GM12872 (cell line): ENCODE data around the gene RHOG.

Experiments used
- CTCF ChIP-seq: IDR thresholded peaks from 3 replicates; pipeline ENCODE4 v1.5.1; 2011; ENCODE audit warnings: low read depth, mild to moderate bottlenecking, low read length, moderate library complexity; ENCODE audit not compliant: insufficient read depth

The RHOG gene

GRCh38 chr11:3837793-3838192 is 3.0 kb downstream of the RHOG start:
- TF ChIP-seq CTCF: no peak

DNA sequence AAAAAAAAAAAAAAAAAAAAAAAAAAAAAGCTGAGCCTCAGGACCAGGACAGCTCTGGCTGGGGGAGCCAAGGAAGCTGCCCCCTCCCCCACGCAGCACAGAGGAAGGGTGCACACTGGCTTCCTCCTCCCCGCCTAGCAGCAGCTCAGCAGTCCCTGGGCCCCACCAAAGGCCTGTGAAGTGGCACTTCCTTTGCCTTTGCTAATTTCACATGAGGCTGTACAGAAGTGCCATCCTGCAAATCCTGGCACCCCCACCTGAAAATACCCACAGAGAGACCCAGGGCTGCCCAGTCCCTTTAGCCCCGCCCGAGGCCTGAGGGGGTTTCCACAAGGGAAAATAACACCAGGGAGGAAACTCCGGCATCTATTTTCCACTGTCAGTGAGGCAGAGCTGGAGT is 3.9 kb downstream of the RHOG start:
- TF ChIP-seq CTCF: no peak

DNA sequence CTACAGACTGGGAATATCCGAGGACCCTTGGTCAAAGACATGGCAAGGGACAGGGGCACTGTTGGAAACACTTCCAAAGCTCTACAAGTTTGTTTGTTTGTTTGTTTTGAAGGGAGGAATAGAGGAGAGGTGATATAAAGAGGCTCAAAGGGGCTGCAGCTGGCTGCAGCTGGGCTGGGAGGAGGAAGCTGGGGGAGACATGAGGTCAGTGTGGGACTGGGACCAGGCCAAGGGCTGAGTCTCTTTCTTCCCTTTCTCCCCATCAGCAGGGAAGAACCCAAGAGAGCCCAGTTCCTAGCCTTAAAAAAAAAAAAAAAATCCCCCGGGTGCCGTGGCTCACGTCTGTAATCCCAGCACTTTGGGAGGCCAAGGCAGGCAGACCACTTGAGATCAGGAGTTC is 5.0 kb downstream of the RHOG start:
- TF ChIP-seq CTCF: no peak

GRCh38 chr11:3834664-3835461 is 5.9 kb downstream of the RHOG start:
- TF ChIP-seq CTCF: no peak

DNA sequence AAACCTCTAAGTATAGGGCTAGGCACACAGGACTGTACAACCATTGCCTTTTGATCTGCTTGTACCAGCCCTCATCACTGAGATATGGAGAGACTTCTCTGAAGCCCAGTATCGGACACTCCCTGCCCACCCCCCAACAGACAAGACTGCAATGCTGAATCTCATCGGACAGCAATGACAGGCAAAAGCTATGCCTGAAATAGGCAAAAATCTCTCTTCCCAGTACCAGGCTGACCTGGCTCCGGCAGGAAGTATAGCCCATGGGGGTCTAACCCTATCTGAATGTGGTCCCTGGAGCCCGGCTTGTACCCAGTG is 6.5 kb downstream of the RHOG start:
- TF ChIP-seq CTCF: no peak

- TF ChIP-seq CTCF: no peak
These were observed 7.3 kb downstream of the RHOG start for GRCh38 chr11:3833449-3833848.

DNA sequence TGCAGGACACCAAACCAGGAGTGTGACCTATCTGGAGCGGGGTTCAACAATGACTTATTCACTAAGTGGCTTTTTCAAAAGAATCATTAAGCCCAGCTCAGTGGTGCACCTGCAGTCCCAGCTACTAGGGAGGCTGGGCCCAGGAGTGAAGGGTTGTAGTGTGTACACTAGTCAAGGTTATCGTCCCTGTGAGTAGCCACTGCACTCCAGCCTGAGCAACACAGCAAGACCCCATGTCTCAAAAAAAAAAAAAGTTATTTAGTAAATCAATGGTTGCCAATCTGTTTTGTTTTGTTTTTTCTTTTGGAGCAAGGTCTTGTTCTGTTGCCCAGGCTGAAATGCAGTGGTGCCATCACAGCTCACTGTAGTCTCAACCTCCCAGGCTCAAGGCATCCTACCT is 7.9 kb downstream of the RHOG start:
- no peak for TF ChIP-seq CTCF
